HG03060 (cell line): ENCODE measurements around the gene MGST2.
"Not testable (repeated sequence)": the region's sequence is repeated elsewhere in the genome, so short reads cannot be mapped to it uniquely, and the experiment has no call there.

ENCODE experiments used
- ATAC-seq: cut with Tn5 transposase; IDR thresholded peaks from one replicate; pipeline ENCODE4 v1.9.1; 2021; ENCODE audit warnings: low read depth, moderate number of reproducible peaks; ENCODE audit not compliant: unreplicated experiment

MGST2 gene

DNA sequence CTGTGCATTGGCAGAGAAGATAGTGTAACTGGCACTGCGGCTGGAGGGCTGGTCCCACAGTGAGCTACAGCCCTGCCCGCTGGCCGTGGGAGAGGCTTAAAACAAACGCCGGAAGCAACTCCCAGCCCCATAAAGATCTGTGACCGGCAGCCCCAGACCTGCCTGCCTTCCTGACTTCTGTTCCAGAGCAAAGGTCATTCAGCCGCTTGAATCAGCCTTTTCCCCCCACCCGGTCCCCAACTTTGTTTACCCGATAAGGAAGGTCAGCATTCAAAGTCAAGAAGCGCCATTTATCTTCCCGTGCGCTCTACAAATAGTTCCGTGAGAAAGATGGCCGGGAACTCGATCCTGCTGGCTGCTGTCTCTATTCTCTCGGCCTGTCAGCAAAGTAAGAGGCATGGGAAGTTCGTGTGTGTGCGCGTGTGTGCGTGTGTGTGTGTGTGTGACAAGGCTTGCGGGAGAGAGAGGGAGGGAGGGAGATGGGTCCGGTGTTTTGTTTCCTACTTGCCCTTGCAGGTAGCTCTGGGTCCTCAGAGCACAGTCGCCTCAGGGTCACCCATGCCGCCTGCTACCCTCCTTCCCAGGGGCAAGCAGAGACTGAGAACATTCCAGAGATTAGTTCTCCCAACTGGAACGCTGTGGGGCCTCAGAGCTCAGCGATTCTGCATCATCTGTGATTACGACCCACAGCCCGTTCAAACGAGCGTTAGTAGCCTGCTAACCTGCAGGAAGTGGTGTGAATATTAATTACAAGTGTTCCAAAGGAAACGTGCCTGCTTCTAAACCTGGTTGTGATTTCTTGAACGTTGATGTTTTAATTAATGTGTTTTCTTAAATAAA is at the start of gene MGST2:
Gene MGST2 (plus strand): TSS at position 130 of the 840 bp plus-strand sequence. CDS start 201 bp downstream, at position 331.
- ATAC-seq: no peak

DNA sequence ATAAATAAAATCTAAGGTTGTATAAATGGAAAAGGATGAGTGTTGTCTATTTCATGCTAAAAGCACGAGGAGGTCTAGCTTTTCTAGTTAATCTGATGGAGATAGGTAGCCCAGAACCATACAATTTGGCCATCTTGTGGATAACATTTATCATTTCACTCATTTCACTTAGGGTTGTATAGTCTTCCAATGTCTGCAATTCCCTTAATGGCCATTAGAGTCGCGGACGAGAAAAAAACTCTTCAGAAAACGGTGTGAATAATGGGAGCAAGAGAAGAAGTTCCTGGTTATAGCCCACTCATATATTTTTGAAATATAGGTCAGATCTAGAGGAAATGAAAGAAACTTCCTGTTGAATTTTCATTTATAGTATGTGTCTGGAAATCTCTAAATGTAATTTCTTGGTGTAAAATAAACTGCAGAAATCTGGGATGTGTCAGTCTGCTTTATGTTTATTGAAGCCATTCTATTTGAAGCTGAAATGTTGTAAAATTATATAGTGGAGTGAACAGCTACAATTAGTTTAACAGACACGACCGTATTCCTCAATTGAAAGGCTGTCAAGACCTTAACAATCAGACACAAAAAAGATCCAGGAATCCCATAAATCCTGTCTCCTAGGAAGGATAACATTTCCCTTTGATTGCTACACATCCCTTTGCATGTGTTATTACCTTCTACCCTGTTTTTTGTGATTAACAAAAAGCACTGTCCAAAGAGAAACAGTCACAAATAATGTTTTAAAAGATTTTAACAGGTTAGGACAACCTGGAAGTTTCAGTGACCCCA is 47.7 kb upstream of the MGST2 start:
- no peak for ATAC-seq

DNA sequence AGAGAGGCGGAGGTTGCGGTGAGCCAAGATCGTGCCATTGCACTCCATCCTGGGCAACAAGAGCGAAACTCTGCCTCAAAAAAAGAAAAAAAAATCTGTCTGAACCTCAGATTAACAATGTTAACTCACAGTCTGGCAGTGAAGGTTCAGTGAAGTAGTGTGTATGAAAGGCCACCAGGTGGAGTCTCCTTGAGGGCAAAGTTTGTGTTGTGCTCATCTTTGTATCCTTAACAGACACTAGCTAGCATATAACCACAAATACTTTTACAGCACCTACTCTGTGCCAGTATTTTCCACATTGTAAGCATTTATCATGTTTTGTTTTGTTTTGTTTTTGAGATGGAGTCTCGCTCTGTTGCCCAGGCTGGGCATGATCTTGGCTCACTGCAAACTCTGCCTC is 46.0 kb upstream of the MGST2 start:
- ATAC-seq: no peak

DNA sequence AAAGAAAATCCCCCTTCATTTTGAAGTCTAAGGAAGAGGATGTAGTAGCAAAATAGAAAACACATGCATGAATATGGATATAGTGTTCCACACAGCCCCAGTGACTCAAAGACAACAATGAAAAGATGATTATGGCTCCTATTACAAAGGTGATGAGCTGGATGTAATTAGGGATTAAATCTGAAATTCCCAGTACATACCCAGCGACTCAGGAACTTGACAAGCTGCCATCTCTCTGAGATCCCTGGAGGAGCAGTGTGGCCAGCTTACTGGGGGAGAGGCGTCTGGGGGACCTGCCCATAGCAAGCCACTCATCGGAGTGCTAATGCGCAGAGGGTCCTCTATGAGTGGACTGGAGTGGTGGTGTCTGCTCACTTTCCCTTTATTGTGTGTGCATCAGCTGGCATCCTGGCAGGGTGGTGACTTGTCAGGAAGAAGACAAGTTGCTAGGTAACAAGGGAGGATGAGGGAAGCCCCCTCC is 42.7 kb upstream of the MGST2 start:
- no peak for ATAC-seq

DNA sequence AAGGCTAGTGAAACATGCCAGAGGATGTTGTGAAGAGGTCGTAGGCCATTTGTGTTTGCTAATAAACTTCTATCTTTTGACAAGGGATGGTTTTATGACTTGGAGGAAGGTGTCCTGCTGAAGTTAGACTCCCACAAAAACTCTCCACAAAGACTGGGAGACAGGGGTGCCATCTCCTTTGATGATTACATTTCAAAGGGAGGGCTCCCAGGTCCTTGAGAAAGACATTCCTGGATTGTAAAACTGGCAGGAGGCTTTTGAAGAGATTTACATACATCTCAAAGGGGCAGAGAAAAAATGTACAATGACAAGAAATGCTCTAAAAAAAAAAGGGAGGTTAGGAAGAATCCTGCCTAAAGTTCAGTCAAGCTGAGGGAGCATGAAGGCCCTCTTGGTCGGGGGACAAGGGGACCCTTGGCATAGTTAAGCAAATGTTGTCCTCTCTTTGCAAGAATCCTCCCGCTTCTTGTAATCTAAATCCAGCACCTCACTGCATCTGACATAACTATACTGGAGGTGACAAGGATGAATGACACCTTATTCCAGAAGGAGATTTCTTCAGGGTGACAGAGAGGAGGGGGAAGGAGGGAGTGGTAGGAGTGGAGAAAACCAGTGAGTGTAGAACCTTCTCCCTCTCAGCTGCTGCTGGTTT is 41.1 kb upstream of the MGST2 start:
- no peak for ATAC-seq

DNA sequence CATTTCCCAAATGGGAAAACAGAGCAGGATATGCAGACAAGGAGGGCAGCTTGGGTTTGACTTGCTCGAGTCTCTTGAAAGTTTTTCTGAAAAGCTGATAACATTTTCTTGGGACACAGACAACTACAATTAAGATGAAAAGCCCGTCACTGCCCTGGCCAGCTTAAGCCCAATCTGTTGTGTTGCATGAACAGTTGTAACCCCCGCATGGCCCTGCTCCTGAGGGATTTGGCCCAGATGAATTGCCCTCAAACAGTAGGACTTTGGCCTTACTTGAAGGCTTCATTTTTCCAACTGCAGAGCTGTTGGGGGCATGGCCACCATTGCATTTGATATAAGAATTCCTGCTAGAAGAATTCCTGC is 40.5 kb upstream of the MGST2 start:
- ATAC-seq: no peak

DNA sequence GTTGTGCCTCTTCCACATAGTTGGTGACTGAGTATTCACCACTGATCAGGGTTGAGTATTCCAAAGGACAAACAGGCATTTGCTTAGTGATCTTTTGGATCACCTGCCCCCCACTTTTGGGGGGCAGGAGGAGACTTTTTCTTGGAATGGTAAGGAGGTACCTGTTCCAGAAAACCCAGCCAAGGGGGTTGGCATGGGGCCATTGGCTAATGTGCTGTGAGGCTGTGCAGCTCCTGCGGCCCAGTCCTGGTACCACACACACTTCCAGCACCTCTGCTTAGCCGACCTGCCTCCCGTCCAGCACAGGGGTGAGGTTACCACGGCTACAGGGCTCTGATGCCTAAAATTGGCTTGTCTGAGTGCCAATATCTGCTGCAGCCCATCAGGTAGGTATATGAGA is 40.1 kb upstream of the MGST2 start:
- no peak for ATAC-seq

DNA sequence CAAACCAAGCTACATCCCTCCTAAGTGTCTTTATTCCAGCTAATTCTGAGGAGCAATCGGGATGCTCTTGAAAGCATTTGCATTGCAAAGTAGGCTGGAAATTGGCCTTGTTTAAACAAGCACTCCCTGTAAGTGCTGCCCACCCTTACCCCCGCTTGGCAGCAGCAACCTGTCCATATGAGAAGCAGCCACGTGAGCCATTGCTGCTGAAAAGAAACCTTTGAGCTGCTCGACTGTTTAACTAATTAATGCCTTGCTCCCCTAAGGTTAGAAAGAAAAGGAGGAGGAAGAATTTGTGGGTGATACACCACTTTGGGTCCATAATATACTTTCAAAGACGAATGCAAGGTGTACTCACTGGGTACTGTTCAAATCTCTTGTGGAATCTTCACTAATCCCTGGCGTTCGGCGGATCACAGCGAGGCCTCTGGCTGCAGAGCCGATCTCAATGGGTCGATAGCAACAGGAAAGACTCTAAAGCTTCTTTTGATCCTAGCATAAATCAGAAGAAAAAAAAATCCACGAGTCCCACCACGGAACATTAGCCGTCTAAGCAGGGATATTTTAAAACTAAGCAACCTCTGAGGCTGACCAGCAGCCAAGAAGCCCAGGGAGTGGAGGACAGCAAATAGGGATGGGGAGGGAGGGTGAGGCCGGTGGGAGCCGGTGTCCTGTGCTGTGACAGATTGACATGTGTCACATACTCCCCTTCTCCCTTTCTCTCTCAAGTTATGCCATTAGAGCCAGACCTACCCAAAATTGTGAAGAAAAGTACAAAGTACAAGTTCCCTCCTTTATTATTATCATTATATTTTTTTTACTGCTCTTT is 37.2 kb upstream of the MGST2 start:
- no peak for ATAC-seq

DNA sequence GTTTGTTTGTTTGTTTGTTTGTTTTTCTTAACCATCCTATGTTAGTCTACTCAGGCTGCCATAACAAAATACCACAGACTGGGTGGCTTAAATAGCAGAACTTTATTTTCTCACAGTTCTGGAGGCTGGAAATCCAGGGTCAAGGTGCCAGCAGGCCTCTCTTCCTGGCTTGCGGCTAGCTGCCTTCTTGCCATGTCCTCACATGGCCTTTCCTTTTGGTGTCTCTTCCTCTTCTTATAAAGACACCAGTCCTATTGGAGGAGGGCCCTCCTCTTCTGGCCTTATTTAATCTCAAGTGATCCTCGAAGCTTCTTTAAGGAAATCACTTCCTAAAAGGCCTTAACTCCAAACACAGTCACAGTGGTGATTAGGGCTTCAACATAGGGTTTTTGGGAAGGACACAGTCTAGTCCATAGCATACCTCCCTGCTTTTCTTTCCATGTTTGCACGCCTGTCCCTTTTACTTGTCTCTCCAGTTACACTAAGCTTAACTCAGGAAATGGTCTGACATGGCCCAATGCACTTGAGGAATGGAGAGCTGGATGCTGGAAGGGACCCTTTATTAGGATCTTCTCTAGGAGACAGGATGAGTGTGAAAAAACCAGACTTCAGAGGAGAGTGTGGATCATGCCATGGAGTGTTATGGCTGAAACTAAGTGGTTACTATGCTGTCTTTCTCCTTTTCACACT is 36.0 kb upstream of the MGST2 start:
- no peak for ATAC-seq

DNA sequence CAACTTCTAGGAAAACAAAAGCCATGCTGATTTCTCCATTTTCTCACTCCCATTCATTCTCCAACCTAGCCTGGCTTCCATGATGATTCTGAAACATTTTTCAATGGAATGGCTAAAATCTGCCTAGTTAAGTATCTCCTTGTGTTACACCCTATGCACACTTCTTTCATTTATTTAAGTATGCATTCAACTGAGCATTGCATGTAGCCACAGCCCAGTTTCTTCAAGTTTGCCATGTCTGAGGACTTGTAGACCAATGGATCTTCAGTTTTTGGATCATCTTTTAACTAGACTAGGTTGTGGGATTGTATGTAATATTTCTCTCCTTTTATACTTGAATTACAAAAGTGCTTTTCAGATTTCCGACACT is 35.5 kb upstream of the MGST2 start:
- no peak for ATAC-seq

DNA sequence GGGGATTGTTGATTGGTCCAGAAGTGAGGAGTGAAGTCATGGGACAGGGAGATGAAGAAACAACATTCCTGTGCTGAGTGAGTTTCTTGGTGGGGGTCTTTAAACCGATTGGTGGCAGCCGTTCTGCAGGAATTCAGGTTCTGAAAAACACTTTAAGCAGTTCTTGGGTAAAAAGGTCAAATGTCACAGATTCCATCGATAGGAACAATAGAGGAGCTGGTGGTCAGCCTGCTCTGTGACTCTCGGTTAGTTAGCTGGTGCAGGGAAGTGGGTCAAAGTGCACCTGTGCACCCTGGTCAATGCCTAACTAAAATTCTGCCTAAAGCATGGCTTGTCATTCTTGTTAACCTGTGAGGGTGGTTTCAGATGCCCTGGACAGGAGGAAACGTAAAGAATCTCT is 34.6 kb upstream of the MGST2 start:
- no peak for ATAC-seq

DNA sequence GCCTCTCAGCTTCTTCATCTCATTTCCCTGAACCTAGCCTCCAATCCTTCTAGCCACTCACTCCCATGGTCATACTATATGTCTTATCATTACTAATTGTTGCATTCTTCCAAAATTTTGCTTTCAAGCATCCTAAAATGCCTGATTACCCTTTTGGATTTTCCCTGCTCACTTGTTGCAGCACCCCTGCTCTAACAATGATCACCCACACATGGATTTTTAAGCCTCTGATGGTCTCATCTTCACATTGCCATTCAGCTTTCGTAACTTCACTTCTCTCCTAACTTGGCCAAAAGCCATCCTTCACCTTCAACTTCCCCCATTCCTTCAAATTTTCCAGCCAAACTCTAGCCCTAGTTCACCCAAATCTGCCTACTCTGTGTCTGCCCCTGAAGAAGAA is 33.8 kb upstream of the MGST2 start:
- ATAC-seq: no peak

DNA sequence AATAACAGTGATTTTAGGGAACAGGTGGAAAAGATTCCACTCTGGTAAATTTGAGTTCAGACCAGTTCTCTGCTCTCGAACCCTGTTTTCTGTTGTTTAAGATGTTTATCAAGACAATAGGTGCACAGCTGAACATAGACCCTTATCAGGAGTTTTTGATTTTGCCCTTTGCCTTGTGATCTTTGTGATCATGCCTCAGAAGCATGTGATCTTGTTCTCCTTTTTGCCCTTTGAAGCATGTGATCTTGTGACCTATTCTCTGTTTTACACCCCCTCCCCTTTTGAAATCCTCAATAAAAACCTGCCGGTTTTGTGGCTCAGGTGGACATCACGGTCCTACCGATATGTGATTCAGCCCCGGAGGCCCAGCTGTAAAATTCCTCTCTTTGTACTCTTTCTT is 32.9 kb upstream of the MGST2 start:
- not testable (repeated sequence) for ATAC-seq

DNA sequence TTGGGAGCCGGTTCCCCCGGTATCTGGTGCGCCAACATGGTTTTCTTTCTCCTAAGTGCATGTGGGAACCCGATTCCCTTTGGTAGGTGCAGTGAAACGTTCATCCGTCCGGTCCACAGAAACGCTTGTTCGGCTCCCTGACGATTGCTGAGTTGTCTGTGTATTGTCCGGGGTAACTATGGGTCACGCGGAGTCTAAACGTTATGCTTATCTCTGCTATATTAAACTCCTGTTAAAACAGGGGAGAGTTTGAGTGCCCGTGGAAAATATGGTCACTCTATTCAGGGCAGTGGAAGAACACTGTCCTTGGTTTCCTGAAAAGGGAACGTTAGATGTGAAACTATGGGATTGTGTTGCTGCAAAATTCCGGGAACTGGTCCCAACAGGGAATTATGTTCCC is 32.4 kb upstream of the MGST2 start:
- no peak for ATAC-seq

DNA sequence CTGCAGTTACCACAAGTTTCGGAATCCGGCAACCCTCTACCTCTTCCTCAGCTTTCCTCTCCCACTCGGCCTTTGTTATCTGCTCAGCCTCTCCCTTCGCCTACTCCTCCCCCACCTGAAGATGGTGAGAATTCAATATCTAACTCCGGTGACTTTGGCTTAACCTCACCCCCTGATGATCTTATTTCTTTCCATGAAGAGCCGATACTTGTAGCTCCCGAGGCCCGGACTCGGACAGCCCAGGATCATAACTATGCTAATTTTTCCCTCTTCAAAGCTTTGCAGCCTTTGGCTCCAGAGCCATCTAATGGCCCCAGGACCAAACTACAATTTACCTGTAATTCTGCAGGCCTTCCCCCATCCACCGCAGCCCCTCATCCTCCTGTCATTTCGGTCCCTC is 32.0 kb upstream of the MGST2 start:
- no peak for ATAC-seq

DNA sequence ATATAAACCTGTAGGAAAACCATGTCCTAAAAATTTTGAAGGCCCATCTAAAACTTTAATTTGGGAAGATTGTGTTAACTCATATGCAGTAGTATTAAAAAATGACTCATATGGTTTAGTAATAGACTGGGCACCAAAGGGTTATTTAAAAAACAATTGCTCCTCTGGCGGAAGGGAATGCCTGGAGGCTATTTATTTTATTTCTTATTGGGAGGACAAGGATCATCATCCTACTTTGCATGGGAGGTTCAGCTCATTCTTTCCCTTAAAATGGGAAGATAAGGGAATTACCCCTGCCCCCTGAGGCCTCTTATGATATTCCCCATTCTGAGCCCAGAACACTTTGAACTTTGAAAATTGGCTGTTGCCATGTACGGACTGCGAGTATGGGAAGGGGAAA is 29.7 kb upstream of the MGST2 start:
- ATAC-seq: no peak

DNA sequence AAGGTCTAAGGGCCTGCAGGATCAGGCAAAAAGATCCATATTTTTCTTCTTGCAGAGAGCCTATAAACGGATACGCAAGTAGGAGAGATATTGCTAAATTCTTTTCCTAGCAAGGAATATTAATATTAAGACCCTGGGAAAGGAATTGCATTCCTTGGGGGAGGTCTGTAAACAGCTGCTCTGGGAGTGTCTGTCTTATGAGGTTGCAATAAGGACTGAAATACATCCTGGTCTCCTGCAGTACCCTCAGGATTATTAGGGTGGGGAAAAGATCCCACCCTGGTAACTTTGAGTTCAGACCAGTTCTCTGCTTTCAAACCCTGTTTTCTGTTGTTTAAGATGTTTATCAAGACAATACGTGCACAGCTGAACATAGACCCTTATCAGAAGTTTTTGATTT is 27.3 kb upstream of the MGST2 start:
- ATAC-seq: not testable (repeated sequence)

DNA sequence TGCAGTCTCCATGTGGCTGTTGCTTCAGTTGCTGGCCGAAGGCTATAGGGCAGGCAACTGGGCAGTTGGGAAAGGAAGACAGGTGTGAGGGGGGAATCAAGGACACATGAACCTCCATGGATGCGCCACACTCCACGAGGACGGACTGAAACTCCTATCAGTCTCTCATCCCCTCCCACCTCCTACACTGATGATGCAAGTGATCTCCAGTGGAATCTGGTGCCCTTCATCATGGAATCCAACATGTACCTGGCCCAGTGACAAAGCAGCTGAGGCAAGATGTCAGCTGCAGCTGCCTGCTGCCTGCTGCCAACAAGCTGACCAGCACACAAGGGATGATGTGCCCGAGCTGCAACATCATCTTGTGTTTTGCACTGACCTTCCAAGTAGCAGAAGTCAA is 26.0 kb upstream of the MGST2 start:
- ATAC-seq: no peak

DNA sequence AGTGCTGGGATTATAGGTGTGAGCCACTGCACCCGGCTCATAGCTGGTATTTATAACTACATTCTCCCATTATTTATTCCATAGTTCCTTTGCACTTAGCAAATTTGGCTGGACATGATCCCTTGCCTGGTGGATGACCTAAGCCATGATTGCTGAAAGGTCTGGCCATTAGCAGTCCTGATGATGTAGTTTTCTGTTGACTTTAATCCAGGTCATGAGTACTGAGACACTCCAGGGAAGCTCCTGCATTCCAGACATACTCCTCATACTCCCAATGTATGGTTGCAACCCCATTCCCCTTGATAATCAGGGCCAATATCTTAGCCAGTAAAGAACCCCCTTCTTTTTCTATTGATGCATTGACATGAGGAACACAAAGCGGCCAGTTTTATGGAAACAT is 24.4 kb upstream of the MGST2 start:
- no peak for ATAC-seq

DNA sequence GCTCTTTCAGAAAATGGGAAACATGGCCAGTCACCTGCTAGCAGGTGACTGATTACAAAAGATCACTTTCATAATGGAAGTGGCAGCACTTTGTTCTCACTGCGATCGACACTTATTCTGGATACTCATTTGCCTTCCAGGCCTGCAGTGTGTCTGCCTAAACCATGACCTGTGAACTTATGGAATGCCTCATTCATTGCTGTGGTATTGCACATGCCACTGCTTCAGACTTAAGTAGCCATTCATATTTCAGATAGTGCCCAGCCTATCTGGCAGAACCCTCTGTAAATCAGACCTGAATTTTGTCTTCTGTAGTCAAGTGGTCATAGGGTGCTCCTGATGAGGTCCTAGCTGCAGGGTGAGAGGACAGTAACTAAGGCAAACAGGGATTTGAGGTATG is 23.3 kb upstream of the MGST2 start:
- ATAC-seq: no peak
